Inferior parietal cortex (tissue), 1 donor: ENCODE measurements around the gene ZNF516.
"Not testable (repeated sequence)": the region's sequence is repeated elsewhere in the genome, so short reads cannot be mapped to it uniquely, and the experiment has no call there.

ENCODE experiments used
- DNase-seq: peaks from one replicate; pipeline ENCODE4 v3.0.0-alpha.2; 2016; ENCODE audit errors: extremely low spot score

The ZNF516 gene

DNA sequence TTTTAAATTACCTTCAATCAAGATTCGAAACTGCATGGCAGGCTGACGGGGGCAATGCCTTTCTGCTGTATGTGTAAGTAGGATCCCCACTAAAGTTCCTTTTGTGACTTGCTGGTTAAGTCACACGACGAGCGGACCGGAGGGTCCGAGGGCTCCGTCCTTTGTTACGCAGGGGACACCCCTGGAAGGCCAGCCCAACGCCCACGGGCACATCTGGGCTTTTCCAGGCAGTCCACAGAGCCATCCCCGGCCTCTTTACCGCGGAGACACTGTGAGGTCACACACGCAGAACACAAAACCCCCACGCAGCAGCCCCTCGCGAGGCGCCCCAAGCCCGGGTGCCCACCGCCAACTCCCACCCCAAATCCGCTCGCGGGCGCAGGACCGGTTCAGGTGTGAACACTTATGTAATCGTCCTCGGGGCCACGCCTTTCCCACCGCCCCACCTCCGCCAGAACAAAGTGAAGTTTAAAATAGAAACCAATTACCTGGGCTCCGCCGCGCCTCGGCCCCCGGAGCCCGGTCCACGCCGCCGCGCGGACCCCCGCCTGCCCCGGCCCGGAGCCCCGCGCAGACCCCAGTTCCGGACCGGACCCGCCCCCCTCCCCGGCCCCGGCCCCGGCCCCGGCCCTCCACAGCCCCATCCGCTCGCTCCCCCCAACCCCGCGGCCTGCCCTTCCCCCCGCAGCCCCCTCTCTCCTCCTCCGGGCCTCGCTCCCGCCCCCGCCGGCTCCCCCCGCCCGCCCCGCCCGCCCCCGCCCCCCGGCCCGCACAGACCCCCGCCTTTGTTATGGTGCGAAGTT is 4.2 kb downstream of the ZNF516 start:
- DNase-seq: no peak

DNA sequence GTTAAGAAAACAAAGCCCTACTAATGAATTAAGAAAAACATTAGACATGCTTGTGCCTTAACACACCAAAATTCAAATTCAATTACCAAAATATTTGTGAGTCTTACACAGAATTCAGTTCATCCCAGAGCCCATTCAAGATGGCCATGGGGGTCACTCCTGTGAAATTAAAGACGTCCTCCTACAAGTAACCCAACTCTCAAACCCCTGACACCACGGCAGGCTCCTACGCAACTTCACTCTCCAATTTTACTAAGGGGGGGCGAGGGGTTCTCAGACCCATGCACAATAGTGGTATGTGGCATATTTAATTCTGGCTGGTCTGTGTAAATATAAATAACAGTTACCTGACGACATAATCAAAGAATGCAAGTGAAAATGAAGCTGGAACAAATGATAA is 5.0 kb downstream of the ZNF516 start:
- no peak for DNase-seq

DNA sequence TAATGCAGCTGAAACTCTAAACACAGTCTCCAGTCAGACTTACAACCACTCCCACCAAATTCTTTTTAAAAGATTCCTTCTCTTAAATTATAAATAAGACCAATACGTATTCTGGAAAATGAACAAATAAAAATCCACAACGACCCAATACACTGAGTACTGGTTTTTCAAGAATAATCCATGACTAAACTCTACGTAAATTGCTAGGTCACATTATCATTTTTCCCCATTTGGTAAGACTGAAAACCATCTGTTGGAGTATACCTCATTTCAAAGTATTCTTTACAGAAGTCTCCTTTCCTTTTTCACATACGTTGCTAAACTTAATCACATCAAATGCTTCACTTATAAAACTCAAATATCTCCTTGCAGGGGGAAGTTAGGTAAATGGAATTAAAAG is 6.0 kb downstream of the ZNF516 start:
- no peak for DNase-seq

DNA sequence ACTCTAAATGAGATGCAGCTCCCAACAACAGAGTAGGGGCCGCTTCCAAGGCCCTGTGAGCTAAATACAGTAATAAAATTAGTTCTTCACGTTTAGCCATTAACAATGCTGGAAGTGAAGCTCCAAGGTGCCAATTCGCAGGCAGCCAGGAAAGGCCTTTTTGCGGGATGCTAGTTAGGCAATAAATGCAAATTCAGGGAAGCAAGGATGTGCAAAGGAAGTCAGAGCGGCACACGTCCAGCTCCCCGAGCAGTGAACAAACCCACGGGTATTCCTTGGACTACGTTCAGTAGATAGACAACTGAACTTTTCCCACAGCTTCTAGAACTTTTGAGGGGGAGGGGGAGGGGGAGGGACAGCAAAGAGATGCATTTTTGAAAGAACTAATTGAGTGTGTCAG is 6.9 kb downstream of the ZNF516 start:
- no peak for DNase-seq

DNA sequence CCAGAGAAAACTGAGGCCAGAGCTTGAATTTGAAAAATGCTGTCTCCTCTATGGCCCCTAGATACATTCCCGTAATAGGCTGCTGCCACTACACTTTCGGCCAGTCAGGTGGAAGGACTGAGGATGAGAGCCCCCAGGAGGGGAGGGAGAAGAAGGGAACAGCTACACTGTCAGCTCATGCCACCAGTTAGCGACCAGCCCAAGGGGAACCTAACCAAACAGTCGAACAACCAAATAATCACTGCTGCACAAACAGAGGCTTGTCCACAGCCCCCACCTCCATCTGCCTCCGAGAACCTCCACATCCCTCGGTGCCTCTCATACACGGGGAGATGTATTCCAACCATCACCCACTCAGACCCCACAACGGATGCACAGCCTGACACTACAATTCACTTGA is 7.3 kb downstream of the ZNF516 start:
- no peak for DNase-seq

DNA sequence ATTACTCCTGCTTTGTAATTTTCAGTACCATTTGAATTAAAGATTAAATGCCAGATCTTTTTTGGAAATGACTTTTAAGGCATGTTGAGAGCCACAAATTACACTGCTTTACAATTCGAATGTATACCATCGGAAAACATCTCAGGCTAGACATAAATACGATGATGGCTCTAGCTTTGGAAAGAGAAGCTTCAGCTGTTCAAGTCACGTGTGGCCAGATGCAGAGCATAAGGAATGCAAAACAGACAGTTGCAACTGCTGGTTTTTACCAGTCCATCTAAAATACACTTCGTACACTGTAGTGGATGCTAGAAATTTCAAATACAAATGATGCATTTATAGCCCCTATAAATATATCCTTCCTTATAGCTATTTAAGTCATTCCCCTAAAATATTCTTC is 8.0 kb downstream of the ZNF516 start:
- DNase-seq: no peak

DNA sequence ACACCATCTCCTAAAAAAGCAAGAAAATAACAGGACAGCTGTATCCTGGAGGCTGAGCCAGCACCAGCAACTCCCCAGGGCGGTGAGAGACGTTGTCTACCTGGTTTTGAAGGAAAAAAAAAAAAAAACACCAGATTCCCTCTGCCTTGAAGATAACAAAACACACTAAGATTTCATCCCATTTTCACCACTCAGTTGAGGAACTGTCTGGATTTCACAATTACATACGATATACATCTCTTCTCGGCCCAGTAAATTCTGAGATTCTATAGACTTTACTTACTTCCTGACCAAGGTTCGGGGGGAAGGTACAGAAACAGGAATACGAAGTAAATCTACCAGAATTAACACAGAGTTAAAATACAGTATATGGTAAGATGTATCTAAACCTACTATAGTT is 8.5 kb downstream of the ZNF516 start:
- DNase-seq: no peak

DNA sequence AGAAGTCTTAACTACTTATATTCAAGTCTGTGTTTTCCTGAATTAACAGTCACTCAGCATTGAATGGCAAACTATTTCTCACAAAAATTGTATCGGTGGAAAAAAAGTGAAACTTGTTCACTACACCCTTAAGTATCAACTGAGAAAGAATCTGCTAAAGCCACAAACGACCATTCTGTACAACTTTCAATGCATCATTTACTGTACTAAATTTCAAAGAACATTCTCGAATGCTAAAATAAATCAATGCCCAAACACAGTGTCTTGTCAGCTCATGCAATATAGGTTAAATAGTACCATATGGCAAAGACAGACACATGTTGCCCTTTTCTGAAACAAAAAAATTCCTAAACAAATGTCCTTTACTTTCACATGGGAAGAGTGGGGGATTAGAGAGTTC is 9.0 kb downstream of the ZNF516 start:
- no peak for DNase-seq

DNA sequence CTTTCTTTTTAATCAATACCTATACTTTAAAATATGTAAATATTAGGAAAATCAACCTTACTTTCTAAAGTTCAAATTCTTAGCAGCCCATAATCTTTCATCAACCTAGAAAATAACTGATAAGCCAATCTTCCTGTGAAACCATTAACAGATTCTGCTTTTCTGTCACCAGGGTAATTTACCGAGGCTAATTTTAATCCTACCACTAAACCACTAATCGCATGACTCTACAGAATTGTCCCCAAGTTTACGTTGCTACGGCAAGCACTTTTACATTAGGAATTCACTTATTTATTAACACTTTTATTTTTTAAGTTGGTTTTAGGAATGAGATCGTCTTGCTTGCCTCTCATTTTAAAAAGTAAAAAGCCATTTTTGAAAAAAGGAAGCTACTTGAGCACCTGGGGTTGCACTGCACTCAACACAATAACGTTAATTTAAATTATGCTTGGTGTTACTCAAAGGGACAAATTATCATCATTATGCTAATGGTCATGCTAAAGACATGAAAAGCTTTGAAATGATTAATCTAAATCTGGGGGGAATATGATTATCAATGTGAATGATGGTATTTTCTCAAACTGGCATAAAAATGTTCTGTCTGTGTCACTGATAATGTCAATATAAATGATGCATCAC is 10.2 kb downstream of the ZNF516 start:
- DNase-seq: no peak

DNA sequence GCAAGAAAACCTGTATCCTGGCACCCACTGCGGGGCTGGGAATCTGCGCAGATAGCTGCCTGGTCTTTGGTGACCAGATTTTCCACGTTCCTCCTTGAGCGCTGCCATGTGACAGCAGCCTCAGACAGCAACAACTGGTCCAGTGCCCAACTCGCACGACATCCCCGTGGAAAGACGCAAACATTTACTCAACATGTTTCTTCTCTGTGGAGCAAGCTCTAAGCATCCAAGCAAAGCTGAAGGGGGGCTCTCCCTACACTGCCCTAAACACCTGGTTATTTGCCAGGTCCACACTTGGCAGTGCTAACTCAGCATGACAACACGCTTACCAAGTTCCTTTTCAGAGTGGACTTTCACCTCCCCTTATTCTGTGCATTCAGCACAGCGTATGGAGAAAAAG is 11.3 kb downstream of the ZNF516 start:
- no peak for DNase-seq

DNA sequence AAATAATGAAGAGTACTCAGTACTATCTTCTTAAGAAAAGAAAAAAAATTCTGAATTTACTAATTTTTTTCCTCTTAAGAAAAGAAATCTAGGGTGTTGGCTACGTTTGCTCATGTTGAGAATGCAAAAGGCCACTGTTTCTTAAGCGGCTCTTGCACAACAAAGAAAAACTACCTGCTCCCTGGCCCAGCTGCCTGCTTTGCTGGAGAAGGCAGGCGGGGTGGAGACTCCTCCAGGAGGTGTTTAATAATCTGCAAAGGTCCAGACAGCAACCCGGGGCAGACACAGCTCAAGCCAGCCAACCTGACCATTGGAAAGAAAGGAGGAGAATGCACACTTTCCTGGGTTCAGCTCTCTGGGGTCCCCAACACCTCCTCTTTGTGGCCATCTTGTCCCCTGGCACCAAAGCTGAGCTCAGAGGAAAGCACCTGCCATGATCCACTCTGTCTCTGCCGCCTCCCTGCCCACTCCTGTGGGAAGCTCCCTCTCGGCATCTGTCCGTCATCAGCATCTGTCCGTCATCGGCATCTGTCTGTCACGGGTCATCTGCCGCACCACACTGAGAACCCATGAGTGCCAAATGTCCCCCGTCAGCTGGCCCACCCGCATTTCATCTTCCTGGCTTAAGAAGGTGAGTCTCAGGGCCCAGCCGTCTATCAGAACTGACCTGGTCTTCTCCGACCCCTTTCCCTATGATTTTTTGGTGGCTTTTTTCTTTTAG is 11.9 kb downstream of the ZNF516 start:
- no peak for DNase-seq

DNA sequence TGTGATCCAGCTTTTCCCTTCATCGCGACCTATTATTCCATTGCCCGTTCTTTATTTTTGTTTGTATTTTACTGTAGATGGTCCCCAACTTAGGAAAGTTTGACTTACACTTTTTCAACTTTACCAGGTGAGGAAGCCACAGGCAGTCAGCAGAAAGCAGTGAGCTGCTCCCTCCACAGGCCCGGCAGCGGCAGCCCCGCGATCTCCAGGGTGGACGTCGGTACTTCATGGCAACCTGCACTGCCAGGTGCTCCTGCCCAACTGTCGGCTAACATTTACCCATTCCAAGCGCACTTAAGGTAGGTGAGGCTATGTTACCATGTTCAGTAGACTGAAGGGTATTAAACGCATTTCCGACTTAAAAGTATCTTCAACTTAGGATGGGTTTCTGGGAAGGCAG is 12.8 kb downstream of the ZNF516 start:
- no peak for DNase-seq

DNA sequence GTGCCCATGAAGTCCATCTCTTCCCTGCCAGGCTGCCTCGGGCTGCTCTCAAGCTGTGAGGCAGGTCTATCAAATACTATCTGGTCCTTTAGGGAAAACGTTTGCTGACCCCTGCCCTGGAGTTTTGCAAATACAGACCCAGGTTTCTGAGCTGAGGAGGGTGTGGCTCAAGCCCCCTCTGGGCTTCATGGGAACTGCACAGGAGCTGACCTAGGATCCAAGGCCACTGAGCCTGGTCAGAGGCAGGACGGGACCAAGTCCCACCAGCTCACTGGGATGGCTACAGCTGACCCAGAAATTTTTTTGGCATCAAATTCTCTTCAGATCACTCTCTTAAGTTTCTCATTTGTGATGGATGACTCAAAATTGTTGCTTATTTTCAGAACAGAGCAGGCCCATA is 14.1 kb downstream of the ZNF516 start:
- DNase-seq: no peak

DNA sequence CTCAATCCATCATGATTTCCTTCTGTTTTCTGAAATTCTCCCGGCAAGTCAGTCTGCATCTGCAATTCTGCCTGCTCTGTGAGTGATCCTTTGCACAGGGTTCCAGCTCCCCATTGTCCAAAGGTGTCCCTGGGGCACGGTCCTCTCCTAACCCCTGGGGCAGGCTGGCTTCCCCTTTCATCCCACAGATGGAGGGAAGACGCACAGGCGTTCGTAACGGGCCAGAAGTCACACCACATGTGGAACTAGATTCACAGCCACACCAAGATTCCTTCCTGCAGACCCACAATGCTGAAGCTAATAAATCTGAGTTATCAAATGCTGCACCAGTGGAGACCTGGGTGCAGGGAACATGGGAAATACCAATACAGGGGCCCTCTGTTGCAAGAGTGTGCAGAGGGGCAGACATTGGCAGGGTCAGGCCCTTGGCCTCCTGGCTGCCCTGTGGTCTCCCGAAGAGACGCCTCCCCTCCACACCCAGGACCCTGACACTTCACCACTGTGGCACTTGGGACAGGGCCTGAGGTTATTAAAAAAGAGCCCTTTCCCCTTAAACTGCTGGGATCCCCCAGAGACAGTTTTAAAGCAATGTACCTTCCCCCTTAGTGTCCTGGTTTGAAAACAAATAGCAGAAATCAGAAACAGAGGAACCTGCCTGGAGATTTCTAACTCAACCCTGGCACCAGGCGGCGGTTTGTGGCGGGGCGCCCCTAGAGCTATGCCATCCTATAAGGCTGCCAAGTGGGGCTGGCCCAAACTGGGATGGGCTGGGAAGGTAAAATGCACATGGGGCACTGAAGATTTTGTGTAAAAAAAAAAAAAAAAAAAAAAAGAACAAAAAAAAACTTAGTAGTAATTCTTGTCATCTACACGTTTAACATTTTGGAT is 15.4 kb downstream of the ZNF516 start:
- no peak for DNase-seq

DNA sequence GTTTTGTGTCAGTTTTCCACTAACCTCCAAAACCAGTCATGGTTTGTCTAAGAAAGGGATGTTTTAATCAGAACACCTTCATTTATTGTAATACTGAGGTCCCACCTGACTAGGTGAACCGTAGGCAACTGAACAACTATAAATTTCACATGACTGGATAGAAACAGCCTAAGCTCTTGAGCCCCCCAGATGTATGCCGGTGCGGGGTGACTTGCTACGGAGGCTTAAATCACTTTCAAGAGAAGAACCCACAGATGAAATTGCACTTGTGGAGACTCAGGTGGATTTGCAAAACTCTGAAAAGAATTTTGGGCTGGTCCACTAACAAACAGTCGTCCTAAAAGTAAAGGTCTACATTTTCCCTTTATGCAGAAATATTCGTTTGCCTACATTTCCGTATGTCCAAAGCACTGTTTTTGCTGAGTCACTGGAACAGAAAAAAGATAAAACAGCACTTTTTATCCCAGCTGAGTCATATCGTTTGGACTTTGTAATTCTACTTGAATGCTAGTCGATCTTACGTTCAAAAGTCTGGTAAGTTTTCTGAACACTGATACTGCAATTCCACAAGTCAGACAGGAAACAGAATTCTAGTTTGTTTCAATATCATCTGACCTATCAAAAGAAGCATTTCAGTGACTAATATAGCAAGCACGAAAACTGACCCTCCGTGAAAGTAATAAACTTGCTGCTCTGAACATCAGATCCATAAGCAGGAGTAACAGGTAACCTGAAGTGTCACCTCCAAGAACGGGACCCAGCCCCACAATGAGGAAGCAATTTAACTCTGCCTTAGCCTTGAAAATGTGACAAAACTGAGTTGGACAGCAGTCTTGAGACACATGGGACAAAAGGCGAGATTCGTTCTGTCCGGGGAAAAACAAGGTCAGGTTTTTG is 18.1 kb downstream of the ZNF516 start:
- DNase-seq: no peak

DNA sequence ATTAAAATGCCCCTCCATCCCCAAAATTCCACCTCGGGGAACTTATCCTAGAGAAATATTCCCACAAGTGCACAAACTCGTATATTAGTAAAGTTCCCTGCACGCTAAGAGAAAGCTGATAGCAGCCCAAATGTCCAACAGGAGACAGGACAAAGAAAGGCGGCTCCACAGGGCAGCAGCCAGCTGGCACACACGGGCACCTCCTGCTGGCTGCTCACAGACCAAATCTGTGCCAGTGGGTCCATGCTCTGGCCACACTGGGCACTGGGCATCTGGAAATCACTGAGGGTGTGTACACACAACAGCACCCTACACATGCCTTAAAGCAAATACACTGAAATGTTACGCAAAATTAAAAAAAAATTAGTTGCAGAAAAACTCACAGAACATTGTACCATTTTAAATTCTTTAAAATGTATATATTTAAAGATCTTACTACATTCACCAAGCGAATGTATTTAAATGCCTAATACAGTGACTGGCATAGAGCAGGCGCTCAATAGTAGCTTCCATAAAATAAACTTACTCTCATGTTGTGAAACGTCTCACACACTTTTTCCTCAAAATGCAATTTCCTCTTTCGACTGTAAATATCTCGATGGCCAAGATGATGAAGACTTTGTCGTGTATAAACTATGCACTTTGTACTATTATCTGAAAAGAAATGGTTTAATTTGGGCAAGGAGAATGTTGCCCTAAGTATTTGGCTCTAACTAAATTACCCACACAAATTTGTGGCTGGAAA is 19.4 kb downstream of the ZNF516 start:
- DNase-seq: no peak

DNA sequence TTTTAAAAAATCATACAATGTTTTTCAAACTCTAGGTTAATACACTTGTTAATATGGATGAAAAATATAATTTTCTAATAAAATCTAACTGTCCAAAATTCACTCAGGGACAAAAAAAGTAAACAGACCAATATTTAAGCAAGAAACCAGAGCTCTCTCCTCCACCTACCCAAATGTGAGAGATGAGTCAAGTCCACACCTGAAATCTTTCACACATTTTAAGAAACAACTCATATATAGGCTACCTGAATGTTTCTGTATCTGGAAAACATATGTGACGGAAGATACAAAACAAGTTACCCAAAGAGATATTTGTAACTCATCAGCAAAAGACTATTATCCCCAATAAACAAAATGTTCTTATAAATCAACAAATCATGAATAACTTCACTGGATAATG is 20.2 kb downstream of the ZNF516 start:
- no peak for DNase-seq

DNA sequence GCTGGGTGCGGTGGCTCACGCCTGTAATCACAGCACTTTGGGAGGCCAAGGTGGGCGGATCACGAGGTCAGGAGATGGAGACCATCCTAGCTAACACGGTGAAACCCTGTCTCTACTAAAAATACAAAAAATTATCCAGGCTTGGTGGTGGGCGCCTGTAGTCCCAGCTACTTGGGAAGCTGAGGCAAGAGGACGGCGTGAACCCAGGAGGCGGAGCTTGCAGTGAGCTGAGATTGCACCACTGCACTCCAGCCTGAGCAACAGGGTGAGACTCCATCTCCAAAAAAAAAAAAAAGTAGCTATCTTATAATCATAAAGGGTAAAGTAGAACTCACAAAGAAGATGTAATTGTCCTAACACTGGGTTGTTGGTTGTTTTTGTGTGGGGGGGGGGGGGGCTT is 21.5 kb downstream of the ZNF516 start:
- DNase-seq: not testable (repeated sequence)

DNA sequence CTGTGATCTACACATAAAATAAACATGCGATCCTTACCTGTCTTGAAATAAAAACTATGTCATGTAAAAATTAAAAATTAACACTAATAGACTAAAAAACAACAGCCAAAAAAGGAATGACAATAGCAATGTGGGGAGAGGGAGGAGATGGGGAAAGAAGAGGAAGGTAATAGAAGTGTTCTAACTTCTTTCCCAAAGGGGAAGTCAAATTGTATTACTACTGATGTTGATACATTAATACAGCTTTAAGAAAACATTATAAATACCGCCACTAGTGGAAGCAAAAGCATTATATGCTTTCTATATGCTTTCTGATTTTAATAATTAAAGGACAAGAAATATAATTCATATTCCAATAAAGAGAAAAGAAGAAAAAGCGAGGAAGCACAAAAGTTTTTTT is 22.2 kb downstream of the ZNF516 start:
- DNase-seq: no peak

DNA sequence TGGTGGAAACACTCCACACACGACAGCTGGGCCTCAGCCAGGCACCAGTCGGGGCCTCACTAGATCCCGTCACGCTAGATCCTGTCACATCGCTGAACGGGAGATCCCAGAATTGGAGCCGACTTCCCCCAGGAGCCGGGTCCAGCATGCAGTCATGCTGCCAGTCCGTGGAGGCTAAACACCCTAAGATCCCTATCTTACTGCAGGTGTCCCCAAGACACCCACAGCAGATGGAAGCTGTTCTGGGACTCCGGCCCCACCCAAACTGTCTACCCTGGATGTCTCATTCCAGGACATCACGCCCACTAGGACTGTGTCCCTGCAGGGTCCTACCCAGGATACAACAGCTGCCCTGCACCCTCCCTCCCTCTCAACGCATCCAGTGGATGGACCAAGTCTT is 23.4 kb downstream of the ZNF516 start:
- DNase-seq: no peak
